Neuron (in vitro differentiated cells): ENCODE results near the gene MYH7.

Experiments used
- H2AFZ ChIP-seq: one replicate; pipeline ENCODE4 v1.6.1; 2013; ENCODE audit warnings: low read depth, mild to moderate bottlenecking, inconsistent platforms, low read length, moderate library complexity
- H3K27me3 ChIP-seq: one replicate; pipeline ENCODE4 v1.6.1; 2013; ENCODE audit warnings: low read length; ENCODE audit not compliant: insufficient read depth
- H3K36me3 ChIP-seq: one replicate; pipeline ENCODE4 v1.6.1; 2013; ENCODE audit warnings: low read length; ENCODE audit not compliant: insufficient read depth
- H3K4me1 ChIP-seq: one replicate; pipeline ENCODE4 v1.6.1; 2013; ENCODE audit warnings: low read length; ENCODE audit not compliant: insufficient read depth
- H3K4me3 ChIP-seq: 2 replicates; pipeline ENCODE4 v1.5.1; 2013; ENCODE audit warnings: mild to moderate bottlenecking, low read length, moderate library complexity
- H3K9me3 ChIP-seq: one replicate; pipeline ENCODE4 v1.6.1; 2013; ENCODE audit warnings: low read length

MYH7 gene

DNA sequence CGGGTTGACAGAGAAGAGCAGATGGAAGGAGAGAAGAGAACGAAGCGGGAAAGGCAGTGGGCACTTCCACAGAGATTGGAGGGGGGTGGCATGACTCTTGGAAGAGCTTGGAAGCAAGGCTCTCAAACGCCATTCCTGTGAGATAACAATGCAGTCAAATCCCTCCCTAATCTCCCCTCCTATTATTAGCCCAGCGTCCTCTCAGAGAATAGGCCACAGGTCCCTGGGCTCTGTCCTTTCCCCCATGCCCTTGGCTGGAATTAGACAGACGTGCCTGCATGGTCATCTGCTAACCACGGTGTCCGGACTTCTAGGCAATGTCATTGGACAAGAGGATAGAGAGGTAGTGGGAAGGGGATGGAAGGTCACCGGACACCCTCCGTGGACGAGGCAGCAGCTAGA, 8.0 kb upstream of the MYH7 start:
- peaks cover 18% of the 10 kb centered on the region for H3K4me1 ChIP-seq
- H2AFZ ChIP-seq: no peak overlapping the region
- H3K36me3 ChIP-seq: no peaks in the 10 kb centered on the region
- peaks cover 3% of the 10 kb centered on the region for H3K27me3 ChIP-seq
- H3K9me3 ChIP-seq: no peaks in the 10 kb centered on the region
- H3K4me3 ChIP-seq: no peak overlapping the region

DNA sequence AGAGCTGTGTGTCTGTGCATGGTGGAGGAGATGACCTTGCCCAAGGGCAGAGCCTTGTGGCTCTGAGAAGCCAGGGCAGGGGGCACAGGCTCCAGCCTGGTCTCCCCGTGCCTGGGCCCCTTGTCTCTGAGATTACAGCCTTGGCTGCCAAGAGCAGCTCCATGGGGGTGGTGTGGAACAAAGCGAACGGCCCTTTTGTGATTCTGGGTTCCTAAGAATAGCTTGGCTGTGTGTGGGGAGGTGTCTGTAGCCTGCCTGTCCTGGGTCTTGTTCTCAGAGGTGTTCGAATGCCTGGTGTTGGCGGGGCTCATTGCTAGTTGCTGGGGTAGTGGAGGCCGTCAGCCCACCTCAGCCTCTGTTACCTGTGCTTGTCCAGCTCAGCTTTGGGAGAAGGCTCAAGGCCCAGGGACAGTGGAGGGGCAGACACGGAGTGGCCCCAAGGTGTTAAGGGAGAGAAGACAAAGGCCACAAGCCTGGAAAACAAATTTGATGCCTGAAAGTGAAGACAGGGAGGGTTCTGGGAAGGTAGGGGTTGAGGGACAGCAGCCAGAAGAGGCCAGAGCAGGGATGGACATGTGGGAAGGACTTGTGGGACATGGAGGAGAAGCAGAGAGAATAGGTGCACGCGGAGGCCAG, 7.4 kb upstream of the MYH7 start:
- Histone ChIP-seq H2AFZ (no peak overlapping the region), H3K36me3 (no peaks in the 10 kb centered on the region), H3K27me3 (peaks cover 3% of the 10 kb centered on the region), H3K4me1 (peaks cover 24% of the 10 kb centered on the region), H3K9me3 (no peaks in the 10 kb centered on the region), H3K4me3 (no peak overlapping the region)

DNA sequence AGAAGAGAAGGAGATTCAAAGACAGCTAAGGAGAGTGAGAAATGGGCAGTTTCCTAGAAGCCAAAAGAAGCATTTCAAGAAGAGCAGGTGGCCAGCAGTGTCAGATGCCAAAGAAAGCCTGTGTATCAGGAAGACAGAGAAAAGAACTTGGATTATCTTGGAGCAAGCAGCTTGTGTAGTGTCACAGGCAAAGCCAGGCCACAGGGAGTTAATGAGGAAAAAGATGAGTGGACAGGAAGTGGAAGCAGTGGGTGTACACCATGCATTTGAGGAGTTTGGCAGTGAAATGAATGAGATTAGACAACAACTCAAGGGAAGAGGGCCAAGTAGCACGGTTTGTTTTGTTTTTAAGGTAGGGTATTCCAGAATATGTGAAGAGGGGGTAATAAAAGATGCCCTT, 5.6 kb upstream of the MYH7 start:
- Histone ChIP-seq H3K27me3 (no peaks in the 10 kb centered on the region), H2AFZ (no peak overlapping the region), H3K4me3 (no peak overlapping the region), H3K36me3 (no peaks in the 10 kb centered on the region), H3K4me1 (peaks cover 41% of the 10 kb centered on the region), H3K9me3 (no peaks in the 10 kb centered on the region)

DNA sequence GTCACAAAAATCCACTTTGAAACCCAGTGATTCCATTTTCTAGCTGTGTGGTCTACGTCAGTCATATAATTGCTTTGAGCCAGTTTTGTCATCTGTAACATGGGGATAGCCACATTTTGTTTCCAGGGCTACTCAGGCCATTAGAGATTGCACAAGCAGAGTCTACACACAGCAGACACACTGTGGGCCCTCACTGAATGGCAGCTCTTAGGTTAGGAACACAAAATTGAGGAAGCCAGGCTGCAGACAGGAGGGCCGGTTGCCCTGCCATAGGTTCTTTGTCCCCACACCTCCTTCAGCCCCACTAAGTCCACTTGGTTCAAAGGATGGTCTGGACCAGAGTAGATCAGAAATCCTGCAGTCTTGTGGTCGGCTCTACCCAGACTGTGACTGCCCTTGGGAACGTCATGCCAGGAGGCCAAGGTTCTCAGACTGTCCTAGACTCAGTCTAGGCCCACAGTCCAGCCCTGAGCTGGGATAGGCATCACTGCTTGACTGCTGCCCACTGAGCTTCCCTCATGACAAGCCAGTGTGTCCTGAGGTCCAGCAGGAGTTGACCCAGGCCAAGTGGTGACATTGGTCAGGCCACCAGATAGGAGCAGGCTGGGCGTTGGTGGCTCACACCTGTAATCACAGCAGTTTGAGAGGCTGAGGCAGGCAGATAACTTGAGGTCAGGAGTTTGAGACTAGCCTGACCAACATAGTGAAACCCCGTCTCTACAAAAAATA, 3.8 kb upstream of the MYH7 start:
- Histone ChIP-seq H2AFZ (peak overlapping the region; percentile 29), H3K27me3 (no peaks in the 10 kb centered on the region), H3K4me1 (peaks cover 52% of the 10 kb centered on the region), H3K4me3 (no peak overlapping the region), H3K36me3 (no peaks in the 10 kb centered on the region), H3K9me3 (no peaks in the 10 kb centered on the region)

DNA sequence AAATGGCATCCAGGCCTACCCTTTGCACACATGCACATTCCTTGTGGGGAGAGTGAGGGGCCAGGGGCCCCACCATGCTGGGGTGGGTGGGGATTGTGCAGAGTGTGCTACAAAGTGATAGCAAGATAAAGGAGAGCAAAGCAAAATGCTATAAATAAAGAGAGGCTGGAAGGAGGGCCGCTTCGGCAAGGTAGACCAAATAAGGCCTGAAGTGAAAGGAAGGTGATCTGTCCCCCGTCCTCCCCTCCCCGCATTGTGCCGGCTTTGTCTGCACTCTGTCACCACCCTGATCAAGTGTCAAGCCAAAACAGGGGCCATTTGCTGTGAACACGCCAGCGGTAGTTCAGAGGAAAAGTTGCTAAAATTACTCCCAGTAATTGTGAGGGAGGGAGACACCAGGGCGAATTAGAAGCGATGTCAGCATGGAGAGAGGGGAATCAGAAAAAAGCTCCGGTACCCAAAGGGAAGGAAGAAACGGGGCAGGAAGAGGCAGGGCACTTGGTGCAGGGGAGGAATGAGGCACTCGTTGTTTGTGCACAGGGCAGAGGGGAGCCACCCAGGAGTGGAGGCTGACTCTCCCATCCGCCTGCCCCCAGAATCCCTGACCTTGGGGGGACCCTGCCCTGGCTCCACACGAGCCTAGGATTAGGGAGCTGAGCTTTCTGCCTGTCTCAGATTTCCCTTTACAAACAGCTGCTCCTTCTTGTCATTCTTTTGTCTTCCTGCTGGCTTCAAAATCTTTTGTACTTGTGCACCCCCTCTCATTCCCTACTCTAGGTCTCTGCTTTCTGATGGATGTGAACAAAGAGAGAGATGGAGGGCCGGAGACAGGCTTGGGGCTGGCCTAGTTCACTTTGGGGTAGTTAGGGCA, 2.9 kb upstream of the MYH7 start:
- Histone ChIP-seq H3K4me3 (no peak overlapping the region), H2AFZ (peak overlapping the region; percentile 29), H3K36me3 (no peaks in the 10 kb centered on the region), H3K4me1 (peaks cover 52% of the 10 kb centered on the region), H3K9me3 (no peaks in the 10 kb centered on the region), H3K27me3 (no peaks in the 10 kb centered on the region)

DNA sequence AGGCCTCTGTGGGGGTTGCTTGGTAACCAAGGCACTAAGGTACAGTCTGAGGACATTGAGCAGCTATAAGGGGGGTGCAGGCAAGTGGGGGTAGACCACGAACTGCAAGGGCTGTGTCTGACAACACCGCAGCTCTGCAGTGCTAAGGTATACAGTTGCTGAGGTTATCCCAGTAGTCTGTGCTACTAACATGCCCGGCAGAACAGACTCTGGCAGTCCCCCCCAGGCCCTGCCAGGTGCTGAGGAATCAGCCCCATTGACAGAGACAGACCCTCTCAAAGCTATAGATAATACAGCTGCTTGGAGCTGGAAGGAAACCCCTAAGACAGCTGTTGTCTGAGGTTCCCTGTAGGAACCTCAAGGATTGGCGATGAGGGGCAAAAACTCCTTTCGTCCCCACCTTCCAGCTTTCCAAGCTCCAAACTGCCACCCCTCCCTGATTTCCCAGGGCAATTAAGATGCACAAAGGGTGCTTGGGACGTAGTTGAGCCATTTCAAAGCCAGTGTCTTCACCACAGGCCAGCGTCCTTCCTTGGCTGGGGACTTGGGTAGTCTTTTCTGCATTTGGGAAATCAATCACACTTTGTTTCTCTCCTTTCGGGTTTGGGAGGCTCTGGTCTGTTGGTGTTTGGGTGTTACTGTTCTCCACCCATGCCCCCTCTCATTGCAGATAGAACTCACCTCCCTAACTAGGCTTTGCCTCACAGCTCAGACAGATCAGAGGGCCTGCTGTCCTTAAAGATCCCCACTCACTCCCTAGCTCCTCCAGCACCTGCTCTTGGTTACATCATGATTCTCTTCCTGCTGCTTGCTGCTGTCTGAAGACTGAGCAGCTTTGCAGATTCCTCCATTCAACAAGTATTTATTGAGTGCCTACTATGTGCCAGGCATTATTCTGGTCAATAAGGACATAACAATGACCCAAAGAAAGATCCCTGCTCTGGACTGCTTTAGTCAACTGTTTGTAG, 2.0 kb upstream of the MYH7 start:
- Histone ChIP-seq H3K27me3 (no peaks in the 10 kb centered on the region), H3K4me1 (peaks cover 44% of the 10 kb centered on the region), H2AFZ (peak overlapping the region; percentile 7), H3K9me3 (no peaks in the 10 kb centered on the region), H3K36me3 (no peaks in the 10 kb centered on the region), H3K4me3 (no peak overlapping the region)

DNA sequence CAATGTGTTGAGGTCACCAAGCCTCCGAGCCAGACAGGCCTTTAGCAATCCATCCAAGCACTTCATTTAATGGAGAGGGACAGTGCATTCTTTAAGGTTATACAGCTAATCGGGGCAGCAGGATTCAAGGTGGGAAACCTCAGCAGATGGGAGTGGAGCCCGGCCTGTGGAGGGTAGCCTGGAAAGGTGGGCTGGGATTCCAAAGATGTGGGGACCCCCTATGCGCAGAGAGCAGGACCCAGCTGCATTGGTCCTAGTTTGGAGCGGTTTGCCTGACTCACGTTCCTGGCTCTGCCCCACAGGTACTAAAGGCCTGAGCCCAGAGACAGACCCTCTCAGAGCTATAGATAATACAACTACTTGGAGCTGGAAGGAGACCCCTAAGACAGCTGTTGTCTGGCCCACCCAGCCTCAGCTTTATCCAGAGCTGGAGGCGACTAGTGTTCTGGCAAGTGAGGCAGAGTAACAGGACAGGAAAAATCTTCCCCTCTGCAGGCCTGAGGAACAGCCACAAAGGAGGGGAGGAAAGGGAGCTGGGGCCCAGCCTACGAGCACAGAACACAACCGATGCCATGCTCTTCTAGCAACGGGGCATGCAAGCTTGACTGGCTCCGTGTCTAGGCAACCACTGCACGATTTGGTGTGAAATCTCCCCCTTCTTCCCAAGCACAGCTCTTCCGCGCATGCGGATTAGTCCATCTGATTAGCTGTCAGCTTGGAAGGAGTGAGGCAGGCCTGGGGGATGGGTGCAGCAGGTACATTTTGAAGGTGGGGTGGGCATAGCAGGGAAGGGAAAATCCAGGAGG, 1.1 kb upstream of the MYH7 start:
- Histone ChIP-seq H3K4me3 (no peak overlapping the region), H3K36me3 (no peaks in the 10 kb centered on the region), H2AFZ (peak overlapping the region; percentile 7), H3K9me3 (no peaks in the 10 kb centered on the region), H3K27me3 (no peaks in the 10 kb centered on the region), H3K4me1 (peaks cover 44% of the 10 kb centered on the region)

DNA sequence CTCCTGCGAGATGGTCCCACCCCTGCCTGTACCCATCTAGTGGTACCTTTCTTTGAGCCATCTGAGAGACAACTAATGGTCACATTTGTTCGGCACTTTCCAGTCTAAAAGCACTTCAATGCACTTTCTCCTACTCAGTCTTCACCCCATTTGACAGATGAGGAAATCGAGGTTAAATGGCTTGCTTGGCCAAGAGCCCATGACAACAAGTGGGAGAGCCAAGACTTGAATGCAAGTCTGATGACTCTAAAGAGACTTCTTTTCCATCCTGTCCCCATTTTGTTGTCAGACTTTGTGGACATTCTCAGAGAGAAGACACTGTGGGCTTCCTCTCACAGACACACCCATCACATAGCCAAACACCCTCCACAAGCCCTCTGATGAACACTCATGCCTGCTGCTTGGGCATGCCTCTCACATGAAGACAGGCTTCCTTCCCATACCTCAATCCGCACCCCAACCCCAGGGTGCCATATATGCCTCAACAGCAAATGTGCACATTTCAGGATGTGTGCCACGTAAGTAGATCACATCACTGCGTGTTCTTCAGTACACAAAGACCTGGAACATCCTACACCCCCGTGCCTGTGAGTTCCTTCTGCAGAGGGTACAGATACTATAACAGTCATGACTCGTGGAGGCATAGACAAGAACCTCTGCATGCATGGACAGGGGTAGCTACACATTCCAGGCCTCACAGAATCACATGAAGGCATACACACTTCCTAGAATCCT, 805 bp downstream of the MYH7 start:
- H3K4me1 ChIP-seq: peaks cover 57% of the 10 kb centered on the region

DNA sequence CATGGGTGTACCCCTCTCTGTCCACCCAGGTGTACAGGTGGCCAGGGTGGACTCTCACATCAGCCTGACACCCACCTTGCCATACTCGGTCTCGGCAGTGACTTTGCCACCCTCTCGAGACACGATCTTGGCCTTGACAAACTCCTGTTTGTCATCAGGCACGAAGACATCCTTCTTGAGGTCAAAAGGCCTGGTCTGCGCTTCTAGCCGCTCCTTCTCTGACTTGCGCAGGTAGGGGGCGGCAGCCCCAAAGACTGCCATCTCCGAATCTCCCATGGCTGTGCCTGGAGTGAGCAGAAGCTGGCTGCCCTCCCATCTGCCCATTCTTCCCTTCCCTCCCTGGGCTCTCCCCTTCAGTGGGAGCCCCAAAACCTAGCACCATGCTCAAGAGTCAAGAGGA, 2.0 kb downstream of the MYH7 start:
- no peaks in the 10 kb centered on the region for H3K27me3 ChIP-seq
- no peaks in the 10 kb centered on the region for H3K36me3 ChIP-seq
- H3K4me1 ChIP-seq: peaks cover 48% of the 10 kb centered on the region
- H3K9me3 ChIP-seq: no peaks in the 10 kb centered on the region
- H2AFZ ChIP-seq: no peak overlapping the region
- no peak overlapping the region for H3K4me3 ChIP-seq

More for the DNA sequence above, 805 bp downstream of the MYH7 start:
- Histone ChIP-seq H3K27me3 (no peaks in the 10 kb centered on the region), H2AFZ (no peak overlapping the region), H3K4me3 (no peak overlapping the region), H3K36me3 (no peaks in the 10 kb centered on the region), H3K9me3 (no peaks in the 10 kb centered on the region)

DNA sequence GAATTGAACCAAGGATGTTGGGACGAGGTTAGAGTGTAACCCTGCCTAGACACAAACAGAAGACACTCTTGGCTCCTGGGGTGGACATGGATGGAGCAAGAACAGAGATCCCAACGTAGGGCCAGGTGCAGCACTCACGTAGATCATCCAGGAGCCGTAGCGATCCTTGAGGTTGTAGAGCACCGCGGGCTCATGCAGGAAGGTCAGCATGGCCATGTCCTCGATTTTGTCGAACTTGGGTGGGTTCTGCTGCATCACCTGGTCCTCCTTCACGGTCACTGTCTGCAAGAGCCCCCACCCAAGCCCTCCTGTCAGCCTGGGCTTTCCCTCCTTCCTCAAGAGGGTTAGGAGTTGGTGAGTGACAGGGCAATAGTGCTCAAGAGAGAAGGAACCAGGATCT, 2.5 kb downstream of the MYH7 start:
- Histone ChIP-seq H3K36me3 (no peaks in the 10 kb centered on the region), H2AFZ (no peak overlapping the region), H3K9me3 (no peaks in the 10 kb centered on the region), H3K27me3 (no peaks in the 10 kb centered on the region), H3K4me1 (peaks cover 42% of the 10 kb centered on the region), H3K4me3 (no peak overlapping the region)

DNA sequence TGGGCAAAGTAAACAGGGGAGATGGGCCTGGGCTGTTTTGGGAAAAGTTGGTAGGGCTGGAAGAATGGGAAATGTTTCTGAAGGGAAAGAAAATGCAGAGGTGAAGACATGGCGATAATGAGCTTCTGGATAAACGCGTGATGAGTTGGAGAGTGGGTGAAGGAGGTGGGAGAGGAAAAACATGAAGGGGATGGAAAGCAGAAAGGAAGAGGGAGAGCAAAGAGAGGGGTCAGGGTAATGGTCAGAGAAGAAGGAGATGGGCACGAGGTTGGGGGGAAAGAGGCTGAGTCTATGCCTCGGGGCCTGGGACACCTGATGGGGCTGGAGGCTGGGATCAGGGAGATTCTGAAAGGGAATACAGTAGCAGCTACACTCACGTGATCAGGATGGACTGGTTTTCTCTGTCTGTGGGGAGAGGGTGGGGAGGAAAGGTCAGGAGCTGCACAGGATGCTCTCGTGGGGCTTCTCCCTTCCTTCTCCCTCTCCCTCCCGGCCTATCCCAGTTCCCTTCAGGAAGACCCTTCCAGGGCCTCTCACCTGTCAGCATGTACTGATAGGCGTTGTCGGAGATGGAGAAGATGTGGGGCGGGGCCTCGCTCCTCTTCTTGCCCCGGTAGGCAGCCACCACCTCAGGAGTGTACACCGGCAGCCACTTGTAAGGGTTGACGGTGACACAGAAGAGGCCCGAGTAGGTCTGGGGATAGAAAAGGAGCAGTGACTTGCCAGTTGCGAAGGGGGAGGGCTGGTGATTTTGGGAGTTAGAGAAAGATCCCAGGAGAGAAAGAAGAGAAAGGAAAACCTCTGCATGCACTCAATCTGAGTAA, 3.1 kb downstream of the MYH7 start:
- no peak overlapping the region for H3K4me3 ChIP-seq
- H3K27me3 ChIP-seq: no peaks in the 10 kb centered on the region
- no peaks in the 10 kb centered on the region for H3K36me3 ChIP-seq
- no peaks in the 10 kb centered on the region for H3K9me3 ChIP-seq
- no peak overlapping the region for H2AFZ ChIP-seq
- H3K4me1 ChIP-seq: peaks cover 36% of the 10 kb centered on the region
